Measurements from ENCODE around the gene IMMT.

DNA sequence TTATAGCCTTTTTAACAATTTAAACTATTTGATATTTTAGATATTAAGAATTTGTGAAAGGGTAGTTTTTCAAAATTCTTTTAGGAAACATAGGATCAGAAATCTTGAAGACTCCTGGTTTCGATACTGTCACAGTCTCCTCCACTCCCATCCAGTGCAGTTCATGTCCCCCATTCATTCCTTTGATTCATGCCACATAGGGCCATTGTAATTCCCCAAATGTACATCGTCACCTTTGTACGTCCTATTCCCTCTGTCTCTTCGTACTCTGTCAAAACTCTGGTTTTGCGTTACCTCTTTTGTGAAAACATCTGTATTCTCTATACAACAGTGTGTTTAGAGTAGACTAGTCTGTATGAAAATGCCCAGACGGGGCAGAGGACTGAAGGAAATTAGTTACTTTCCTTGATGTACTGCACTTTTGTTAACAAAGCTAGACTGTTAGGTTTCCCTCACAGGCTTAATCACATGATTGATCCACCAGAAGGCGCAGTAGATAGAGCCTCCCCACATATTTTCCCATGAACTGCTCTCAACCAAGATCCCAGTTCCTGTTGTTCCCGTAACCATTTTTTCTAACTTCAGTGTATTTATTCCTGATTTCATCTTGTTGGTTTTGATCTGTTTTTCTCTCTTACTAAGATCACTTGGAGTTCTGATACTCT, 6.5 kb upstream of the IMMT start:
- TF ChIP-seq, protein P1, sequence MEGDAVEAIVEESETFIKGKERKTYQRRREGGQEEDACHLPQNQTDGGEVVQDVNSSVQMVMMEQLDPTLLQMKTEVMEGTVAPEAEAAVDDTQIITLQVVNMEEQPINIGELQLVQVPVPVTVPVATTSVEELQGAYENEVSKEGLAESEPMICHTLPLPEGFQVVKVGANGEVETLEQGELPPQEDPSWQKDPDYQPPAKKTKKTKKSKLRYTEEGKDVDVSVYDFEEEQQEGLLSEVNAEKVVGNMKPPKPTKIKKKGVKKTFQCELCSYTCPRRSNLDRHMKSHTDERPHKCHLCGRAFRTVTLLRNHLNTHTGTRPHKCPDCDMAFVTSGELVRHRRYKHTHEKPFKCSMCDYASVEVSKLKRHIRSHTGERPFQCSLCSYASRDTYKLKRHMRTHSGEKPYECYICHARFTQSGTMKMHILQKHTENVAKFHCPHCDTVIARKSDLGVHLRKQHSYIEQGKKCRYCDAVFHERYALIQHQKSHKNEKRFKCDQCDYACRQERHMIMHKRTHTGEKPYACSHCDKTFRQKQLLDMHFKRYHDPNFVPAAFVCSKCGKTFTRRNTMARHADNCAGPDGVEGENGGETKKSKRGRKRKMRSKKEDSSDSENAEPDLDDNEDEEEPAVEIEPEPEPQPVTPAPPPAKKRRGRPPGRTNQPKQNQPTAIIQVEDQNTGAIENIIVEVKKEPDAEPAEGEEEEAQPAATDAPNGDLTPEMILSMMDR (IDR thresholded peaks at IDR 0.05), result no peak
- TF ChIP-seq POLR2A (IDR thresholded peaks at IDR 0.05) (no peak), EP300 (IDR thresholded peaks at IDR 0.05) (no peak)

Data from tibial nerve (tissue), 4 donors.